Endothelial cell of umbilical vein (primary cell): Measurements from ENCODE around the gene GAS7. TPM values are rescaled to one million over a fixed set of nuclear protein-coding genes. Genes with fewer than 3 reads are reported as not detected.

Source experiments
- BruUV-seq: library from RNA; stranded (reverse); fragments of 400-500 nt; replicated peaks from 2 replicates; lab custom pipeline; 2021; lab: Mats Ljungman, UMichigan
- CTCF ChIA-PET: fragments of 300-600, 350-600 bp; sonication (Branson Sonifier 250); formaldehyde crosslinking; loops from one replicate; lab custom pipeline; 2021; ENCODE audit warnings: antibody characterized with exemption, inconsistent platforms; lab: Charles Lee
- POLR2A ChIA-PET: fragments of 300-600, 350-600 bp; sonication (Branson Sonifier 250); formaldehyde crosslinking; loops from one replicate; lab custom pipeline; 2021; ENCODE audit warnings: antibody characterized with exemption, inconsistent platforms; lab: Charles Lee
- DNase-seq: peaks from one replicate; pipeline ENCODE4 v3.0.0-alpha.2; 2011; ENCODE audit warnings: low read depth, low spot score
- FAIRE-seq: peaks from 2 replicates; lab custom pipeline; 2011; peaks lifted over from hg19 to GRCh38; lab: Jason Lieb, UNC
- H2AFZ ChIP-seq: 2 replicates; pipeline ENCODE4 v1.6.0; 2012; ENCODE audit warnings: low read depth, low read length, control low read depth, inconsistent platforms
- H3K27ac ChIP-seq: 2 replicates; pipeline ENCODE4 v1.5.1; 2011; ENCODE audit warnings: low read depth, mild to moderate bottlenecking, control low read depth, low read length, moderate library complexity; ENCODE audit not compliant: insufficient read depth
- H3K27me3 ChIP-seq, 2 experiments: 2 replicates each; pipeline versions ENCODE4 v1.6.0 to v1.6.1; 2011; ENCODE audit warnings: low read length in 2 of 2, mixed read lengths in 1 of 2; ENCODE audit not compliant: control insufficient read depth in 2 of 2, insufficient read depth in 2 of 2
- H3K36me3 ChIP-seq, 2 experiments: 2 replicates in 1 of 2; 3 replicates in 1 of 2; pipeline ENCODE4 v1.5.1; 2011; ENCODE audit warnings: low read length in 2 of 2, mild to moderate bottlenecking in 1 of 2, moderate library complexity in 1 of 2; ENCODE audit not compliant: control insufficient read depth in 2 of 2, insufficient read depth in 2 of 2; ENCODE audit errors: extremely low read depth in 1 of 2
- H3K4me1 ChIP-seq: 3 replicates; pipeline ENCODE4 v1.5.1; 2011; ENCODE audit warnings: mild to moderate bottlenecking, low read length; ENCODE audit not compliant: control insufficient read depth, insufficient read depth; ENCODE audit errors: extremely low read depth
- H3K4me2 ChIP-seq: 2 replicates; pipeline ENCODE4 v1.6.1; 2011; ENCODE audit warnings: low read length, control low read depth, mixed read lengths; ENCODE audit not compliant: insufficient read depth
- H3K4me3 ChIP-seq, 3 experiments: fragments of 200-600 bp in 1 of 3; sonication (generic), shearing (Covaris generic) in 1 of 3; replicated peaks in 1 of 3; 2 replicates each; pipeline ENCODE4 v1.5.1; 2011 to 2016; ENCODE audit warnings: control low read depth in 3 of 3, low read length in 3 of 3, mild to moderate bottlenecking in 2 of 3, inconsistent platforms in 1 of 3, low read depth in 1 of 3, moderate library complexity in 1 of 3; ENCODE audit not compliant: insufficient read depth in 1 of 3
- H3K79me2 ChIP-seq: 2 replicates; pipeline ENCODE4 v1.6.0; 2012; ENCODE audit warnings: low read length, inconsistent platforms; ENCODE audit not compliant: control insufficient read depth, insufficient read depth
- H3K9ac ChIP-seq: replicated peaks from 2 replicates; pipeline ENCODE3; 2011; ENCODE audit warnings: low read length, control low read depth; ENCODE audit not compliant: insufficient read depth; ENCODE audit errors: extremely low read depth
- H3K9me1 ChIP-seq: replicated peaks from 3 replicates; pipeline ENCODE4 v1.6.0; 2011; ENCODE audit warnings: mild to moderate bottlenecking, low read length; ENCODE audit not compliant: control insufficient read depth, insufficient read depth; ENCODE audit errors: extremely low read depth
- H3K9me3 ChIP-seq: replicated peaks from 2 replicates; pipeline ENCODE4 v1.5.1; 2012; ENCODE audit warnings: low read length, inconsistent platforms; ENCODE audit not compliant: control insufficient read depth, insufficient read depth
- H4K20me1 ChIP-seq: replicated peaks from 2 replicates; pipeline ENCODE3; 2011; ENCODE audit warnings: mild to moderate bottlenecking, low read length; ENCODE audit not compliant: control insufficient read depth, insufficient read depth; ENCODE audit errors: extremely low read depth
- CTCF ChIP-seq, 2 donors: IDR thresholded peaks; 1 replicate in 1 of 2; 2 replicates in 1 of 2; pipeline ENCODE4 v1.5.1; 2011; ENCODE audit warnings: low read length in 2 of 2, mild to moderate bottlenecking in 2 of 2, moderate library complexity in 2 of 2, control low read depth in 1 of 2, inconsistent platforms in 1 of 2, low read depth in 1 of 2; ENCODE audit not compliant: insufficient read depth in 1 of 2; ENCODE audit errors: extremely low read depth in 1 of 2
- EZH2 ChIP-seq: IDR thresholded peaks from 2 replicates; pipeline ENCODE4 v1.6.1; 2012; ENCODE audit warnings: borderline replicate concordance, low read depth, mild to moderate bottlenecking, moderate library complexity, low read length, inconsistent platforms; ENCODE audit not compliant: severe bottlenecking
- FOS ChIP-seq: IDR thresholded peaks from 2 replicates; pipeline ENCODE4 v1.6.1; 2011; ENCODE audit warnings: mild to moderate bottlenecking, low read length, moderate library complexity, borderline replicate concordance; ENCODE audit not compliant: insufficient read depth
- GATA2 ChIP-seq: IDR thresholded peaks from 2 replicates; pipeline ENCODE4 v1.7.0; 2011; ENCODE audit warnings: low read depth, mild to moderate bottlenecking, moderate library complexity, mixed read lengths, low read length; ENCODE audit not compliant: insufficient read length, insufficient read depth
- JUN ChIP-seq: IDR thresholded peaks from 2 replicates; pipeline ENCODE4 v1.6.1; 2011; ENCODE audit warnings: borderline replicate concordance, low read depth; ENCODE audit not compliant: insufficient read length, insufficient read depth
- MAX ChIP-seq: IDR thresholded peaks from 2 replicates; pipeline ENCODE4 v1.6.1; 2011; ENCODE audit not compliant: insufficient read depth, insufficient read length
- MYC ChIP-seq: IDR thresholded peaks from one replicate; pipeline ENCODE4 v1.6.1; 2011; ENCODE audit warnings: mild to moderate bottlenecking, low read depth, low read length
- POLR2A ChIP-seq: IDR thresholded peaks from 2 replicates; pipeline ENCODE4 v1.6.1; 2012; ENCODE audit warnings: low read depth, mild to moderate bottlenecking, control low read depth, low read length
- POLR2AphosphoS5 ChIP-seq: IDR thresholded peaks from 2 replicates; pipeline ENCODE4 v1.6.1; 2012; ENCODE audit warnings: low read depth, mild to moderate bottlenecking, control low read depth, low read length, moderate library complexity; ENCODE audit not compliant: insufficient read depth
- dilution Hi-C: fragments of 300-500 bp; cut with MboI; formaldehyde crosslinking; loops from one replicate; pipeline ENCODE4 v1.15.0; 2019; ENCODE audit warnings: low sequenced_read_pairs; ENCODE audit not compliant: extremely low pct_ligation_motif_present
- intact Hi-C: fragments of 100-400 bp; cut with micrococcal nuclease; formaldehyde crosslinking; loops from one replicate; pipeline ENCODE4 v1.10.0; 2022
- polyA plus RNA-seq, 4 experiments: library from polyadenylated mRNA; depleted of rRNA in 3 of 4; stranded (reverse) in 3 of 4; unstranded in 1 of 4; fragments of >200 nt; gene quantifications; 2 replicates each; pipeline versions ENCODE4 v1.2.1 to v1.2.3, GENCODE V29; 2011 to 2012; ENCODE audit warnings: missing spikeins in 1 of 4
- total RNA-seq: library from RNA; stranded (reverse); gene quantifications from 2 replicates; pipeline ENCODE4 v1.2.3, GENCODE V29; 2021

Gene GAS7
- total and polyA plus RNA-seq, 2 donors (not counting 3 experiments of a cell fraction or from before 2014, with no cell fraction given), result not detected

GRCh38 chr17:9906616-9907015 is 291.8 kb downstream of the GAS7 start:
- no peaks in the 10 kb centered on the region for H3K79me2 ChIP-seq
- peaks cover 5% of the 10 kb centered on the region for H3K9me3 ChIP-seq
- intact Hi-C loops (no loop called here), dilution Hi-C loops (no loop called here)
- no peaks in the 10 kb centered on the region for H3K4me1 ChIP-seq
- no peaks in the 10 kb centered on the region for H3K36me3 ChIP-seq
- H3K27ac ChIP-seq, result no peak overlapping the region
- no peaks in the 10 kb centered on the region for H3K27me3 ChIP-seq
- DNase-seq (no peak), FAIRE-seq (no peak)
- no peak overlapping the region for H3K9ac ChIP-seq
- ChIA-PET POLR2A (no interaction called here), CTCF (no interaction called here)
- H3K4me3 ChIP-seq, result no peak overlapping the region
- H4K20me1 ChIP-seq, result no peaks in the 10 kb centered on the region
- no TSS peak for BruUV-seq
- H3K4me2 ChIP-seq, result no peak overlapping the region
- no peaks in the 10 kb centered on the region for H3K9me1 ChIP-seq
- TF ChIP-seq POLR2A (no peak), EZH2 (no peak), CTCF (IDR thresholded peaks at IDR 0.05; ENCODE audit: extremely low read depth in 1 of 2, insufficient read depth in 1 of 2, low read depth in 1 of 2, low read length in 2 of 2) (no peak), MAX (no peak), FOS (no peak), POLR2AphosphoS5 (no peak), MYC (no peak), JUN (no peak), GATA2 (no peak)
- H2AFZ ChIP-seq, result no peak overlapping the region
